ENCODE measurements around the gene LY6G6C.

Gene LY6G6C

GRCh38 chr6:31693535-31693934 is 28.0 kb downstream of the LY6G6C start:
- no peak overlapping the region for H3K27ac ChIP-seq
- H3K27me3 ChIP-seq = no peaks in the 10 kb centered on the region
- H3K9ac ChIP-seq = no peak overlapping the region
- no peaks in the 10 kb centered on the region for H3K9me3 ChIP-seq
- peaks cover 5% of the 10 kb centered on the region; the same call in 1 of the 2 replicates for H4K20me1 ChIP-seq
- H3K4me1 ChIP-seq = peaks cover 7% of the 10 kb centered on the region; the same call in 1 of the 2 replicates
- no peak overlapping the region for H3K4me3 ChIP-seq
- no peak for TF ChIP-seq Cebpa-rat (IDR thresholded peaks at IDR 0.05)
- H3K36me3 ChIP-seq = peaks cover 94% of the 10 kb centered on the region
- no peak overlapping the region for H3K4me2 ChIP-seq

DNA sequence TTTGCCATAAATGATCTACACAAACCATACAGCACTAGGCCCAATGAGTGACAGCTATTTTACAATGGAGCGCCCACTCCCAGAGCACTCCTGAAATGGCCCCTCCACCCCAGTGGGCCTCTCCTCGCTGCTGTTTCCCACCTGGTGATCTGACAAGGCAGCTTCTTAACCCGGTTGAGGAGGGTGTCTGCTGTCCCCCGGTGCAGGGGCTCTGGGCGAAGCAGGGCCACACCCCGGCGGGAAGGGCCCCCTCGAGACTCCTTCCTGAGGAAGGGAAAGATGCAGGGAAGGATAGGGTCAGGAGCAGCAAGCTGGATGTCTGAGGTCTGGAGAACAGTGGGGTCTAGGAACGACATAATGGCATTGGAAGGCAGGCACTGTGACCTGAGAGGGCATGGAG is 28.7 kb downstream of the LY6G6C start:
- Histone ChIP-seq H3K9ac (no peak overlapping the region), H3K27ac (no peak overlapping the region), H3K4me3 (no peak overlapping the region), H3K36me3 (peaks cover 99% of the 10 kb centered on the region), H3K4me2 (no peak overlapping the region), H4K20me1 (peaks cover 5% of the 10 kb centered on the region; the same call in 1 of the 2 replicates), H3K9me3 (no peaks in the 10 kb centered on the region), H3K27me3 (no peaks in the 10 kb centered on the region), H3K4me1 (peaks cover 6% of the 10 kb centered on the region; the same call in 1 of the 2 replicates)
- TF ChIP-seq Cebpa-rat (IDR thresholded peaks at IDR 0.05) = no peak

- Histone ChIP-seq H3K4me1 (0 out of 2 replicates have a peak, but pooled peaks cover 3% of the 10 kb centered on the region), H3K36me3 (peaks cover 99% of the 10 kb centered on the region), H3K27me3 (no peaks in the 10 kb centered on the region), H4K20me1 (peaks cover 5% of the 10 kb centered on the region; the same call in 1 of the 2 replicates), H3K4me3 (no peak overlapping the region), H3K27ac (no peak overlapping the region), H3K9me3 (no peaks in the 10 kb centered on the region), H3K4me2 (no peak overlapping the region), H3K9ac (no peak overlapping the region)
- TF ChIP-seq Cebpa-rat (IDR thresholded peaks at IDR 0.05) = no peak
Measured at GRCh38 chr6:31692353-31692752, 29.2 kb downstream of the LY6G6C start.

DNA sequence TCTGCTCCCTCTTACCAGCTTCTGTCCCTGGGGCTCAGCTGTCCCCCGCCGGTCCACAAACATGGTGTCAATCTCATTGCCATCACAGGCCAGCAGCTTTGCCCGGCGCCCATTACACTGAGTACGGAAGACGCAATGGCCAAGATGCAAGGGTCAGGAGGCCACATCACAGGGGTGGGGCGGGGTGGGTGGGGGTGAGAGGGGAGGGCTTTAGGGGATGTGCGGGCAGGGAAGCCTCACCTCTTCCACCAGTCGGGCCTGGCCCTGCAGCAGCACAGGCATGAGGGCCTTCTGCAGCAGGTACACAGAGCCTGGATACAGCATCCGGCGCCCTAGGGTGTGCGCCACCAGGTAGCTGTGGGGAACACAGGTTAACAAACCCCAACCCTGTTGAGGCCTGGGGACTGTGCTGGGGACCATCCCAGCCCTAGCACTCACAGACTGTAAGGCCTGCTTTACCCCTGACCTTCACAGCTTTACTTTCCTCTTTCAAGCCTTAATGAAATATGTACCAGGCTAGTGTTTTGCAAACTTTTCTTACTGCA is 29.9 kb downstream of the LY6G6C start:
- Histone ChIP-seq H3K36me3 (peaks cover 99% of the 10 kb centered on the region), H3K9ac (no peak overlapping the region), H3K27ac (no peak overlapping the region)

DNA sequence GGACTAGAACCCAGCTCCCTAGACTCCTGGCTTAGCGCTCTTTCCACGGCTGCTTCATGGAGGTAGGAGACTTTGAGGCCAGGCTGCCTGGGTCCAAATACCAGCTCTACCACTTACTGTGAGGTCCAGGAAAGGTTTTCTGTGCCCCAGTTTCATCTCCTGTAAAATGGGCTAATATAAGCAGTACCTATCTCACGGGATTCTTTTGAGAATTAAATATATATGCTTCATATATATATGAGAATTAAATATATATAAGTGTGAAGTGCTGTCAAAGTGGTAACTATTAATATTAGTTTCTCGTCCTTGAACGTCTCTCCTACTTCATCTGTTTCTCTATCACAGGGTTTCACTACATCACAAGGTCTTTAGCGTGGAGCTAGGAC is 30.5 kb downstream of the LY6G6C start:
- H3K27me3 ChIP-seq = no peaks in the 10 kb centered on the region
- H4K20me1 ChIP-seq = no peaks in the 10 kb centered on the region
- H3K27ac ChIP-seq = no peak overlapping the region
- no peak overlapping the region for H3K4me3 ChIP-seq
- no peak overlapping the region for H3K9ac ChIP-seq
- H3K9me3 ChIP-seq = no peaks in the 10 kb centered on the region
- no peak for TF ChIP-seq Cebpa-rat (IDR thresholded peaks at IDR 0.05)
- H3K36me3 ChIP-seq = peaks cover 99% of the 10 kb centered on the region
- 0 out of 2 replicates have a peak, but pooled peaks cover 3% of the 10 kb centered on the region for H3K4me1 ChIP-seq
- H3K4me2 ChIP-seq = no peak overlapping the region

More for the DNA sequence above, 29.9 kb downstream of the LY6G6C start:
- H3K9me3 ChIP-seq = no peaks in the 10 kb centered on the region
- 0 out of 2 replicates have a peak, but pooled peaks cover 3% of the 10 kb centered on the region for H3K4me1 ChIP-seq
- no peak overlapping the region for H3K4me2 ChIP-seq
- TF ChIP-seq Cebpa-rat (IDR thresholded peaks at IDR 0.05) = no peak
- H3K27me3 ChIP-seq = no peaks in the 10 kb centered on the region
- H3K4me3 ChIP-seq = no peak overlapping the region
- H4K20me1 ChIP-seq = no peaks in the 10 kb centered on the region

GRCh38 chr6:31690231-31691077 is 31.1 kb downstream of the LY6G6C start:
- H3K9ac ChIP-seq = no peak overlapping the region
- 0 out of 2 replicates have a peak, but pooled peaks cover 3% of the 10 kb centered on the region for H3K4me1 ChIP-seq
- H3K27me3 ChIP-seq = no peaks in the 10 kb centered on the region
- H3K4me3 ChIP-seq = no peak overlapping the region
- H3K4me2 ChIP-seq = no peak overlapping the region
- no peak for TF ChIP-seq Cebpa-rat (IDR thresholded peaks at IDR 0.05)
- no peaks in the 10 kb centered on the region for H3K9me3 ChIP-seq
- no peaks in the 10 kb centered on the region for H4K20me1 ChIP-seq
- H3K36me3 ChIP-seq = peaks cover 99% of the 10 kb centered on the region
- H3K27ac ChIP-seq = no peak overlapping the region

DNA sequence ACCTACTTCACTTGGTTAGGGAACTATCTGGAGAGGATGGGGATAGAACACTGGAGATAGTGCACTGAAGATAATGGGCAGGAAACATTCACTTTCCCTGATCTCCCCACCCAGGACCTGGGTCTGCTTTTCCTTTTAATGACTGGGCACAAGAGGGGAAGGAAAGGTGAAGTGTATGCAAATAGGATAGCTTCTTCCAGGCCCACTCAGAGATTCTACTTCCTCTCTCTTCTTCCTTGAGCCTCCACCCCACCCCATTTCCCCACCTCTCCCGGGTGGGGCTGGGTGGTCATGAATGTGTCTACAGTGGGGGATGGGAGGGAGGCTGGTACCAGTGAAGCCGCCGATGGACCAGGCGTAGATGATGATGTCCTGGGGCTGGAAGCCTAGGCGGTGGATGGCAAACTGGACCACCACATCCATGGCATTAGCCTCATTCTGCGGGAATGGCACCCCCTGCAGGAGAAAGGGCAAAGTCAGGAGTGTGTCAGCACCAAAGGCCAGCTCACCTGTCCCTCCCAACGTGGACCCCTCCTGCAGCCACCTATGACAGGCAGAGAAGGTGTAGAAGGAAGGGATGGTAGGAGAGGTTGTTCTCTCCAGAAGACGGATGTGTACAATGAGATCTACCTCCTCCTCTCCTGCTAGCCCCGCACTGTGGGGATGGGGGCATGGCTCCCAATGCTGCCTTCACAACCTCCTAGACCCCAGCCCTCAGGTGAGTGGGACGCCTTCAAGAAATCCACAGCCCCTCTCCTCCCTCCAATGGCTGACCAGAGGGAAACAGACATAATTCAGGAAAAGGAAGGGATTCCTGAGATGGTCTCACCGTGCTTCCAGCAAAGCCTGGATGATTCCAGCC is 32.1 kb downstream of the LY6G6C start:
- Histone ChIP-seq H3K4me3 (no peak overlapping the region), H3K4me2 (no peak overlapping the region), H3K9me3 (no peaks in the 10 kb centered on the region), H3K27ac (no peak overlapping the region), H3K4me1 (0 out of 2 replicates have a peak, but pooled peaks cover 3% of the 10 kb centered on the region), H3K9ac (no peak overlapping the region), H4K20me1 (no peaks in the 10 kb centered on the region), H3K27me3 (no peaks in the 10 kb centered on the region), H3K36me3 (peaks cover 97% of the 10 kb centered on the region)
- no peak for TF ChIP-seq Cebpa-rat (IDR thresholded peaks at IDR 0.05)

DNA sequence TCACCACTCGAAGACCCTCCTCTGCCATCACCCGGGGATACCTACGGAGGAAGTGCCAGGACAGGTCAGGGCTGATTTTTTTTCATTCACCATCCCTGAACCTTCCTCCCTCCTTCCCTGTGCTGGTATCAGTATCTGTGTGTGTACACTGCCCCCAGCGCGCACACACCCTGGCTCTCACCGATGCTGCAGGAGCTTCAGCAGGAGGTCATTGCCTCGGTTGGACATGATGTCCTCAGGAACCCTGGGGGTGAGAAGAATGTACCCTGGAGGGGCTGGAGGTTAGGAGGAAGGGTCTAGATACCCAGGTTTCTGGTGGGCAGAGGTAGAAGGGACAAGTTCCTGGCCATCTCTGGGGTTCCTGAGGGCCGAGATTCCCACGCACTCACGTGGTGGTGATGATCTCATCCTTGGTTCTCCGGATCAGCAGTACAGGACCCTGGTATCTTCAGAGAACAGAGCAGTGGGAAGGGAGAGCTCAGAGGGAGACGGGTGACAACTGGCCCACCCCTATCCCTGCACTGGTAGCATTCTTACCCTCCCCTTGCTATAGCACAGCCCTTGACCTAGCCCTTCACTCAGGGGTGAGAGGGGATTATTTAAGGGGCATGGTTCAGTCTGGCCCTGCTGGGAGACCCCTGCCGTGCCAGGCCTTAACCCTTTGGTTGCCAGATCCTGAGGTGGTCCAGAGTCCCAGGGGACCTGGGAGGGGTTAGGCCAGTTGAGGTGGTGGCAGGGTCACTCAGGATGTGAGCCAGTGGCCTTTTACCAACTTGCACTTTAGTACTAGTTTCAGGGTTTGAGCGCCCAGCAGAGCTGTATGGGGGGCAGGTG is 33.5 kb downstream of the LY6G6C start:
- no peaks in the 10 kb centered on the region for H3K9me3 ChIP-seq
- no peaks in the 10 kb centered on the region for H3K27me3 ChIP-seq
- no peak overlapping the region for H3K27ac ChIP-seq
- no peak overlapping the region for H3K9ac ChIP-seq
- 0 out of 2 replicates have a peak, but pooled peaks cover 3% of the 10 kb centered on the region for H3K4me1 ChIP-seq
- no peak overlapping the region for H3K4me3 ChIP-seq
- no peak for TF ChIP-seq Cebpa-rat (IDR thresholded peaks at IDR 0.05)
- no peak overlapping the region for H3K4me2 ChIP-seq
- no peaks in the 10 kb centered on the region for H4K20me1 ChIP-seq
- peaks cover 97% of the 10 kb centered on the region for H3K36me3 ChIP-seq

GRCh38 chr6:31687321-31687720 is 34.2 kb downstream of the LY6G6C start:
- no peak overlapping the region for H3K4me2 ChIP-seq
- H3K9me3 ChIP-seq = no peaks in the 10 kb centered on the region
- no peak overlapping the region for H3K4me3 ChIP-seq
- no peaks in the 10 kb centered on the region for H4K20me1 ChIP-seq
- no peak overlapping the region for H3K9ac ChIP-seq
- peaks cover 8% of the 10 kb centered on the region for H3K4me1 ChIP-seq
- no peak overlapping the region for H3K27ac ChIP-seq
- H3K27me3 ChIP-seq = no peaks in the 10 kb centered on the region
- peaks cover 91% of the 10 kb centered on the region for H3K36me3 ChIP-seq
- TF ChIP-seq Cebpa-rat (IDR thresholded peaks at IDR 0.05) = no peak
